ENCODE measurements around the gene ANKRD6.
A peak's percentile ranks its signal among the peaks of the same experiment; 100 is the strongest.

ANKRD6 gene

DNA sequence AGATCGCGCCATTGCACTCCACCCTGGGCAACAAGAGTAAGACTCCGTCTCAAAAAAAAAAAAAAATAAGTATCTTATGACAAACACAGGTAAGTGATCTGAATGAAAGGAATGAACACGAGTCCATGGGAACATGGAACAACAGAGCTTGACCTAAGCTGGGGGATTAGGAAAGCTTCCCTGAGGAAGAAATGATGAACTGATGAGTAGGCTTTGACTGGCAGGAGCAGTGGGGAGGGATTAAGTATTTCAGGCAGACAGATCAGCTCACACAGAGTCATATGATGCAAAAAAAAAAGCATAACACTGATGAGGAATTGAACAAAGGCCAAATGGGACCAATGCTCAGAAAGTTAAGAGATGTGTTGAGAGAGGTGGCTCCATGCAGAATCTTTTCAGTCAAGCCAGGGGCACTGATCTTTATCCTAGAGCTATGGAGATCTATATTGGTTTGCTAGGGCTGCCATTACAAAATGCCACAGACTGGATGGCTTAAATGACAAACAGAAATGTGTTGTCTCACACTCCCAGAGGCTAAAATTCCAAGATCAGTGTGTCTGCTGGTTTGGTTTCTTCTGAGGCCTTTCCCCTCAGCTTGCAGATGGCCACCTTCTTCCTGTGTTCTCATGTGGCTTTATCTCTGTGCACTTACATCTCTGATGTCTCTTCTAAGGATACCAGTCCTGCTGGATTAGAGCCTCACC lies 85.6 kb downstream of the ANKRD6 start:
- no peak for DNase-seq

DNA sequence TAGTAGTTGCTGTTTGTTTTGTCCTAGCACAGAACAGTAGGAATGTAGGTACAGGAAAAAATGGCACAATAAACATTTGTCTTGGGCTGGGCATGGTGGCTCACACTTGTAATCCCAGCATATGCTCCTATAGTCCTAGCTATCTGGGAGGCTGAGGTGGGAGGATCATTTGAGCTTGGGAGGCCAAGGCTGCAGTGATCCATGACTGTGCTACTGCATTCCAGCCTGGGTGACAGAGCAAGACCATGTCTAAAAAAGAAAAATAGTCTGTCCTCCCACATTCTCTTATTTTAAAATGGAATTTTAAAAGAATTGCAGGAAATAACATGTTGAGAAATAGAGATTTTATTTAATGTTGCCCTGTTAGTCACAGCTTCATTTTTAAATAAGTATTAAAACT lies 87.8 kb downstream of the ANKRD6 start:
- no peak for DNase-seq

DNA sequence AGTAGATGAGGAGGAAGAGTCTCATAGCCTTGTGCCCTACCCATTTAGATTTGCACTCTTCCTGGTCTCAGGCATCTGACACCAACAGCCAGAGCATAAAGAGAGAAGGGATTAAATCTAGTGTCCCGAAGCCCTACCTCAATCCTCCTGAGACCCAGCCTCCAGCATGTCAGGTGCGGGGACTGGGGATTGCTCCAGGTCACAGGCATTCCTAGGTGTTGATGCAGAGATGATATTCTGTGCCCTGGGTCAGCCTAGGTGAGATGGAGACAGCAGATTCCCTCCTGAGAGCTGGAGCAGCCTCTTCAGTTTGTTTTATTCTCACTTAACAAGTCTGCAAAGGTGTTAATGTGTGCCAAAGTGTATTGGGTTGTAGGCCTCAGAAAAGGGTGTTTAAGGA lies 89.8 kb downstream of the ANKRD6 start:
- no peak for DNase-seq

DNA sequence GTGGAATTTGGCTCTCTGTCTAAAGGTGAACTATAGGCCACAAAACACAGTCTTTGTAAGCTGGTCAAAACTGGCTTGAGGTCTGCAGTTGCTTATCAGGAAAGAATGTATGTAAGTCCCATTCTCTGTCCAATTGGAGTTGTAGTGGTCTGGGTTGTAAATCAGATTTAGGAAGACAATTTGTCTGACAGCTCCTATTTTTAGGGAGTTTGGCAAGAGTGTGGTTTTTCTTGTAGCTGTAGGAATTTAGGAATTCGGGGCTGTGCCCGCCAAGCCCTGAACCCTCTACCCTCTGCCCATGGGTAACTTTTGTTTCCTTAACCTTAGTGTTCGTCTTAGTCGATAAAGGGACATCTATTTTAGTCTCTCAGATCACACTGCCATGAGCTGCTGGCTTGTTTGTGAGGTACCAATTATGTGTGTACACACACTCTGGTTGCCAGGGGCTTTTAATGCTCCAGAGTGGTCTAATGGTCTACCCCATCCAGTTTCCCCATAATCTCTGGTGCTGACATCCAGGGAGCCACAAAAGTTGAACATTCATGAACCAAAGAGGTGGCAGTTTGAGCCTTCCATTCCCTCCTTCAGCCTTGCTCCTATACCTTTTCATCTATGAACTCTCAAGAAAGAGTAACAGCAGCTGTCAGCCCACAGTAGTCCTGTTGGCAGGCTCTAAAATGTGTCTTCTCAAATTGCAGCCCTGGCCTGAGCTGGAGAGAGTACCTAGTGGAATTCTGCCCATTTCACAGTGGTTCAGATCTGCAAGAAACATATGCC lies 93.0 kb downstream of the ANKRD6 start:
- DNase-seq = peak; percentile 21

DNA sequence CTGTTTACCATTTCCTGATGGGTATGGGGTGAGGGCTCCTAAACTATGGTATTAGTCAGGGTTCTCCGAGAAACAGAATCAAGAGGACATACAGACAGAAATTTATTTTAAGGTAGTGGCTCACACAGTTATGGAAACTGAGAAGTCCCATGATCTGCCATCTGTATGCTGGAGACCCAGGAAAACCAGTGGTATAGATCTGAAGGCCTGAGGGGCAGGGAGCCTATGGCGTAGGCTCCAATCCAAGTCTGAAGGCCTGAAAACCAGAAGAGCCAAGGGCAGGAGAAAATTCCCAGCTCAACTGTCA lies 93.6 kb downstream of the ANKRD6 start:
- DNase-seq = no peak

DNA sequence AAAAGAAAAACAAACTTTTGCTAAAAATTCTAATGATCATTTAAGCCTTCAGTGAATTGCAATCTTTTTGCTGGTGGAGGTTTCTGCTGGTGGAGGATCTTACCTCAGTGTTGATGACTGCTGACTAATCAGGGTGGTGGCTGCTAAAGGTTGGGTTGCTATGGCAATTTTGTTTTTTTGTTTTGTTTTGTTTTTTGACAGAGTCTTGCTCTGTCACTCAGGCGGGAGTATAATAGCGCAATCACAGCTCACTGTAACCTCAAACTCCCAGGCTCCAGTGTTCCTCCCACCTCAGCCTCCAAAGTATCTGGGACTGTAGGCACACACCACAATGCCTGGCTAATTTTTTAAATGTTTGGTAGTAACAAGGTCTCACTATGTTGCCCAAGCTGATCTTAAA lies 94.7 kb downstream of the ANKRD6 start:
- peak; percentile 4 for DNase-seq

DNA sequence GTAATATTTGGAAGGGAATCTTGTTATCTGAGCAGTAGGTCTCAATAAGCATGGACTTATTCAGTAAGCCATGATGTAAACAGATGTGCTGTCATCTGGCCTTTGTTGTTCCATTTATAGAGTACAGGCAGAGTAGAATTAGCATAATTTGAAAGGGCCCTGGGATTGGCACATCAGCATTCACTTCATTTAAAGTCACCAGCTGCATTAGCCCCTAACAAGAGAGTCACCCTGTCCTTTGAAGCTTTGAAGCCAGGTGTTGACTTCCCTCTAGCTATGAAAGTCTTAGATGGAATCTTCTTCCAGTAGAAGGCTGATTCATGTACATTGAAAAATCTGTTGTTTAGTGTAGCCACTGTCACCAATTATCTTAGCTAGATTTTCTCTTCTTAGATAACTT lies 95.9 kb downstream of the ANKRD6 start:
- no peak for DNase-seq

DNA sequence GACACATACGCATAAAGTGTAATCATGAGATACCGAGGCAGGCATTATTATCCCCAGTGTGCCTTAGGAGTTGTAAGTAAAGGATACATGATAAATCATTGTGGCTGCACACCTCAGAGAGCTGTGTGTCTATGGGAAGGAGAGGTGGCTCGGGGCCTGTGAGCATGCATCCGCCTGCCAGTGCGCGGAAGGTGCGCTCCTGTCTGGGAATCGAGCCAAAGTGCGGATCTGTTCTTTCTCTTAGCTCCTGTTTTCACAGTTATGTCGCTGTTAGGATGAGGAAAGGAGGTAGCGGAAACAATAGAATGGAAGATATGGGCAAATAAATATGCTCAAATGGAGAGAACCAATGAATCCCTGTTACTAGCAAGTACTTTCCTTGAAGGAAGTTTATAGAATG lies 98.0 kb downstream of the ANKRD6 start:
- DNase-seq = no peak

DNA sequence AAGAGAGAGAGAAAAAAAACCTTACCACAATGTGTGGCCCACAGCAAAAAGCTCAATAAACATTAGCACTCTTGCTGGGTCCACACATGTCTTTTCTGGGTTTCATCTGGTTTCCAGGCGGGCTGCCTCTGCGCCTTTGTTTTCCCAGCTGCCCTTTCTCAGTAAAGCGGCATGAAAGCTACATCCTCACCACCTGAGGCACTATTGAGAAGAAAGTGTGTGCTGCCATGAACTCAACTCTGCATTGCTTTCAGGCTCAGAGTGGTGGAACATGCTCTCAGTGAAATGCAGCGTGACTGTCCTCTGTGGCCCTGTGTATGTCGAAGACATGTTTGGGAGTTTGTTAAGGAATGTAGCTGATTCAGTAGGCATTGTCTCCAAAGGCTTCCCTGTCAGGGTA lies 103.3 kb downstream of the ANKRD6 start:
- no peak for DNase-seq

DNA sequence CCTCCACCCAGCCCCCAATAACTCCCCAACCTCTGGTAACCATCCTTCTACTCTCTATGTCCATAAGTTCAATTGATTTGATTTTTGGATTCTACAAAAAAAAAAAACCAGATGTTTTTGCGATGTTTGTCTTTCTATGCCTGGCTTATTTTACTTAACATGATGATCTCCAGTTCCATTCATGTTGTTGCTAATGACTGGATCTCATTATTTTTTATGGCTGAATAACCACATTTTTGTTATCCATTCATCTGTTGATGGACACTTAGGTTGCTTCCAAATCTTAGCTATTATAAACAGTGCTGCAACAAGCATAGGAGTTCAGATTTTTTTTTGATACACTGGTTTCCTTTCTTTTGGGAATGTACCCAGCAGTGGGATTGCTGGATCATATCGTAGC lies 106.8 kb downstream of the ANKRD6 start:
- DNase-seq = no peak

DNA sequence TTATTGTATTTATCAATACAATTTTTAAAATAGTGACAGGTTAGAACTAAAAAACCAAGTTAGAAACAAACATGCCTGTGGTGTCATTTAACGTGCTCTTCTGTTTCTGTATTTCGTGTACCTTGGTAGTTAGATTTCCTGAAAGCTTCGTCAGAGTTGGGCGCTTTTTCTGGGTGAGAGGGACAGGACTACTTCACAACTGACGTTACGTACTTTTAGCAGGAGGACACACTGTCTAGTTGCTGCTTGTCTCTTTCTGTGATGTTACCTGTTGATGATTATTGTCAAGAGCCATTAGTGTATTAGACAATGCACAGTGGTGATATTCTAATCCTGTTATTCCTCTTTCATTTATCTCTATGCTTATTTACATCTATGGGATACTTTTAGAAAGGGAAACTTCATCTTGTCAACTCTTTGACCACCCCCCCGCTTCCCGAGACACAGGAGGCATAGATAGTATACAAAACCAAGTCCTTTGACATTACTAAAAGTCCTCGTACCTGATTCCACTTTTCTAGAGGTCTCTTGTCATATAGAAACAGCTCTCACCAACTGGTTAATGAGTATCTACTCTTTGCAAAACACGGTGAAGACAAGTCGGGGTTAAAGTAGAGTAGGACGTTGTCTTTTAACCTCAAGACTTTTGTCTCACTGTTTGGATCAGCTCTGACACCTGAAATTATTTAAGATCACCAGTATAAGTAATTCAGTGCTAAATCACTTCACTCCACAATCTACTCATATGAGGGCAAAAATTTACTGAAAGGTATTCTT lies 109.3 kb downstream of the ANKRD6 start:
- DNase-seq = no peak

DNA sequence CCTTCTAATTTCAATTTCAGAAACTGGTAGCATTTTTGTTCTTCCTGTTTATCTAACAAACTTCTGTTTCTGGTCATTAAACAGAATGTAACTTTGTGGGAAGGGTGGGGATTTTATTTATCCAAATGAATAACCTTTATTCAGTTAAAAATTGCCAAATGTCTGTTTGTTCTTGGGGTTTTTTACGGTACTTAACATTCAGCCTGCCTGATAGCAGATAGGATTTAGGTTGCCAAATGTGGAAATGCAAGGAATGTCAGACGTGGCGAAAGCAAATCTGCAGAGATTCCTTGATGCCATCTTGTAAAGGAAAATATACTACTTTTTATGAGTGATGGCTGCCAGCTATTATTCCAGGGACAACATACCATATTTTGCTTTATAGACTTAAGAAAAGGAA lies 109.9 kb downstream of the ANKRD6 start:
- DNase-seq = no peak

DNA sequence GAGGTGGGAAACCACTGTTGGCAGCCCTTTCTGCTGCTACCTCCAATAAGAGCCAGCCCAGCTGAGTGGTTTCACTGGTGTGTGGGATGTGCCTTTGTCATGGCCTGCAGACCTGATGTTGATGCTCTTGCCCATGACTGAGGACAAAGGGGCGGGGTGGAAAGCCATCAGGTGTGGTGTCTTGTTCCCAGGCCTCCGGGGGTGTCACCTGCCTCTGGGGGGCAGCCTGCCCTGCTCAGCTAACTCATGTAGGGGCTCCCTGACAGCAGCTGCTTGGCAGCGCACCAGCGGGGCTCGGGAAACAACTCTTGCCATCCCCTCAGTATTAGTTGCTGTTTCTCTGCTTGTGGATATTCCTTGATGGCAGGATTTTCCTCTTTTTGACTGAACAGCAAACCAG lies 114.3 kb downstream of the ANKRD6 start:
- DNase-seq = no peak

DNA sequence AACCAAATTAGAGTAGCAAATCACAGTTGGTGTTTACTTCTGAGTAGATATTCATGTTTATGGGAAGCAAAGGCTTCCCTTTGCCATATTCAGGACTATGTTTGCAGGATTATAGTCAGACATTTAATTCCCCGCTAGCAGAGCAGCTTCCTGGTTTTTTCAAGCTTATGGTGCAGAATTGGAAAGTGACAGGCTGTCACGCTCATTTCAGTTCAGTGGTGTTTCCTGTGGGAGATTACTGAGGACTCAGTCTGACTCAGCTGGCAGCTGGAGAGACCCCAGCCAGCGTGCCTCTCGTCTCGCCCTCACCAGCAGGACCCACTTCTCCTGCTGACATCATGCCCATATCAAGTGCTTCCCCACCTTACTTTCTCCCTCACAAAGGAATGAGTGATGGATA lies 120.5 kb downstream of the ANKRD6 start:
- DNase-seq = no peak

DNA sequence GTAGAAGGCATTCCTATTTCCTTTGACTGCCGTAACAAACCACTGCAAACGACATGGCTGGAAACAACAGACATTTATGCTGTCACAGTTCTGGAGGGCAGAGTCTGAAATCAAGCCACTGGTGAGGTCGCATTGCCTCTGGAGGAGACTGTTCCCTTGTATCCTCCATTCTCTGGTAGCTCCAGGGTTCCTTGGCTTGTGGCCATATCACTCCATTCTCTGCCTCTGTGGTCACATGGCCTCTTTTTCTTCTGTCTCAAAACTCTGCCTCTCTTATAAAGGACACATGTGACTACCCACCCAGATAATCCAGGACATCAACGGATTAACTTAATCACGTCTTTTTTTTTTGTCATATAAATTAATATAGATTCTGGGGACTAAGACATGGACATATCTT lies 121.2 kb downstream of the ANKRD6 start:
- no peak for DNase-seq

DNA sequence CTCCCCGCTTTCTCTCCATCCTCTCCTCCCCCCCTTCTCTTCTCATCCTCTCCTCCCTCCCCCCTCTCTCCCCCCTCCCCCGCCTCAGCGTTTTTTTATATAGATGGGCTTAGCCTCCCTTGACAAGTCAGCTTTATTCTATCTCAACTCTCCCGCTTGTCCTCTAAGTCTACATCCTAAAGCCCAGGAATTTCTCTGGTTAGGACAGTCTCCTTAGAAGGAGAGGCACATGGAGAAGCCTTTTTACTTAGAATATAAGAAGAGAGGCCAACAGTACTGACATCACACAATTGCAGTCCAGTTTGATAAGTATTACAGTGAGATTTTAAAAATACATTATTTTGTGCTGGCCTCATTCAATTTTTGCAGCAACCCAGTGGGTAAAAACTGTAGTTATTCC lies 122.1 kb downstream of the ANKRD6 start:
- DNase-seq = no peak

DNA sequence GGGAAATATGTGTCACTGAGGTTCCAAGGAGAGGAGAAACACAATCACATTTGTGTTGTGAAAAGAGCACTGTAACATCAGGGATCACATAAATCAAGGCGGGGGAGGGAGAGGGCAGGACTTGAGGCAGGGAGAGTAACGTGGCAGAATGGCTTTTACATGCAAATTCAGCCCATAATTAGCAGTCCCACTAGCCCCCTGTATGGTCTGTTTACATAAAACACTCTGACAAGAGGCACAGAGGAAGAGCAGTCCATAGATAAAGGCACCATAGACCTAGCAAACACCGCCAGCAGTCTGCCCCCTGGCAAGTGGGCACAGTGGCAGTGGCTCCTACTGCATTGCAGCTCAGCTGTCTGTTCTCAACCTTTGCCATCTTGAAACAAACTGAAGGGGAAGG lies 122.9 kb downstream of the ANKRD6 start:
- DNase-seq = no peak

DNA sequence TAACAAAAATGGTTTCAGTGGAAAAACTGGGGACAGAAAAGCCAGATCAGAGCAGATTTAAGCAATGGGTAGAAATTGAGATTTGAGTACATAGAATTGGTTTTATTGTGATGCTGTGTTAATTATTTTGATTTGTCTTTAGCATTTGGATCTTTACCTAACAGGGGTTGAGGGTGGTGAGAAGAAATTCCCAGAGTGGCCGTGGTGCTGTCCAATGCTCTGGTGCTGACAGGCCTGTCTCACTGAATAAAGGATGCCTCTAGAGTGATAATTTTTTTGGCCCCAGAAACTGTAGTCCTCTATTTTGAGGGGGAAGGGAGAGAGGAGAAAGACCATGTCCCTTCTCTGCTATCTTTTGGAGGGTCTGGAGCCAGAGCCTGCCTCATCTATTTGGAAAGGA lies 126.5 kb downstream of the ANKRD6 start:
- peak; percentile 27 for DNase-seq

DNA sequence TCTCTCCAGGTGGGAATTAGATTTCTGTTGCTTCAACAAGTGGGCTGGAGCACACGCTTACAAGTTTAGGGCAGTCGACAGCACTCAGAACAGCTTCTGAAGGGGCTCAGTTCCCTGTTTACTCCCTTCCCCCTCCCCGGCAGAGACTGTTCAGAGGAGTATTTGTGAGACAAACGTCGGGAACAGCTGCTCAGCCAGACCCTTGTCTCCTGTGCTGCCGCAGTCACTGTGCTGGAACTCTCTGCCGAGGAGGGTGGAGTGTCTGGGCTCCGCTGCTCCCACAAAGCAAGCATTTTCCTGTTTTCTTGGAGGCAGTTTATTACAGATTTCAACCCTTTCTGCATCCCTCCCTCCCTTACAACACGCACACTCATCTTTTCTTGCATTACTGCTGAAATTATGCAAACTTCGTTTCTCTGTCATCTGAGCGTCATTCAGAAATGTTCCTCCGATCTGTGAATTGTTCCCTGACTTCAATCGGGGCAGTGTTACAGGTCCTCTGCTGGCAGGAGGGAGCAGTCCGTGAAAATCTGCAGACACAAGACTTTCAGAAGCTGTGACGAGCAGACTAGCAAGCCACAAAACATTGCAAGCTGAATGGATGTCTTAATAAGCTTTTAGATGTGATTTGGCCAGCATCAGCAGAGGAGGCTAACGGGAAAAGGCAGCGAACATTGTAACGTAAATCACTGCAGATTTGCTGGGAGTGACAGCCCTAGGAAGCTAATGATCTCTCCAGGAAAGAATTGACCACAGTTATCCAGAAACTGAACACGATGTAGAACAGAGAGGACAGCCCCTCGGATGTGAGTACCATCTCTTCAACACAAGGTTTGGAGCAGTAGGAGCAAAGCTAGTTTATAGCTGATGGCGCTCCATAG lies 129.4 kb downstream of the ANKRD6 start:
- DNase-seq = no peak

DNA sequence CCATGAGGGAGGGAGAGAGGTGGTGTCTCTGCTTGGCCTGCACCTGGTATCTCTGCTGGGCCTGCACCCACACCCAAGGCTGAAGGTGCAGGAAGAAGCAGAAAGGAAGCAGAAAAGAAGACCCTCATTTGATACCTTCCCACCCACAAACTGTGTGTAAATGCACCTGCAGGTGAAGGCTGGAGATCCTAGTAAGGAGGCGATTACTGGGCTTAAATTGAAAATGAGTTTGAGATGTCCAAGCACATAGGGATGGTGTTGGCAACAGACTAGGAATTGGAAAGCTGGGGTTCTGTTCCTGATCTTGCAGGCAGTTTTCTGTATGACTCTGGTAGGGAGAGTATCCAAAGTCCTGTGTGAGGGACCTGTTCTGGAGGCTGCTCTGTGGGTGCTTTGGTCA lies 130.9 kb downstream of the ANKRD6 start:
- no peak for DNase-seq

DNA sequence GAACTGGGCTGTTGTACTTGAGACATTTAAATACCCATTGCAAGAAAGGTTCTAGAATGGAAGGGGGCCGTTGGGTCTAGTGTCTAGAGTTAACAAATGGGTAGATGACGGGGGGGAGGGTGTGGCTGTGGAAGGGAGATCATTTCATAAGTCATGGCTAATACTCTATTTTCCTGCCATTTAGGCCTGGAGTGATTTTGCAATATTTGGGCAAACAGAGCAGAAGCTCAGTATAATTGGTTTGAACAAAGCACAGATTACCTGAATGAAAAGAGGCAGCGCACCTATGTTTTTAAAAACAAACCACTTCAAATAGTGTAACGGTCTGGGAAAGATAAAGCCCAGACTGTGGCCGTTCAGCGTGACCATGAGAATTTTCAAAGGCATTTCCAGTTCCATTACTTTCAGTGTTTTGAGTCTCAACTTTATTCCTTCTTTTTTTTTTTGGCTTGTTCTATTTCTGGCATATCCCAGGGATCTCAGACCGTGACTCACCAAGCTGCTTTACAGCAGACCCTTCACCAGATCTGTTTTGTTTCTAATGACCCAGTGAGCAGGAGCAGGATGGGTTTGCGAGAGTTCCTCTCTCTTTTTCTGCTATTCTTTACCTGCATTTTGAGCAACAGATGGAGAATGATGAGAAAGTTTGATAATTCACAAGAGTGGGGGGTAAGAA lies 131.9 kb downstream of the ANKRD6 start:
- DNase-seq = no peak

DNA sequence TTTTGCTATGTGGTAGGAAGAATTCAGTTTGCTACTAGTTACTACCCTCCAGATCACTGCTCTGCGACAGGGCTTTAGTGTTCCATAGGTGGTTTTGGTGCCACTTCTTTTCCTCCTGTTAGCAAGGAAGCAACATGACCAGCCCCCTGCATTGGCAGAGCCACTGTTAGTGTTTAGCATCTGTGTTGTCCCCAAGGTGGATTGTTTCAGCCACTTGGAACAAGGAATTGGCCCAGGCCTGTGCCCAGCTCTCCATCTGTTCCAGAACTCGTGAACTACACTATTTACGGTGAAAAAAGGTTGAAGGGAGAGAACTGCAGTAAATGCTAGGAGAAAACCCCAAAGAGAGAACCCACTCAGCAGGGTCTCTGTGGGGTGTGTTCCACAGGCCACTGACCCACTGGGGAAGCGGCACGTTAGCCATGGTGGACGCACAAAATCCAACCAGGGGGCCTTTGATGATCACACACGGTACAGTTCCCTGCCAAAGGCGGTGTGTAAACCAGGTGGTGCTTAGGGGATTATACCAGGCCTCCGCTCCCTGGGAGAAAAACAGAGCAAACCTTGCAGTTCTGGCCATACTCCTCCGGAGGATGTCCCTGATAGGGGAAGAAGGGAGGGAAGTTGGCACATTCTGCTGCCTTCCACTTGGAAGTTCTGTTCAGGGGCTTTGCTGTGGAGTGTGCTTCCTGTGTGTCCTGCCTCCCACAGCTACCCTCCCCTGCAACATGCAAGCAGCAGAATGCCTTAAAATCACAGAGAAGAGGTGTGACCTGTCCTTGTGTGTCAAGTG lies 133.3 kb downstream of the ANKRD6 start:
- no peak for DNase-seq

All from OCI-M1 (cell line).